ENCODE results near the gene FLT4.

GRCh38 chr5:180600554-180601041 is 48.8 kb downstream of the FLT4 start:
- TF ChIP-seq CTCF (IDR thresholded peaks at IDR 0.05) = no peak
- no peak for TF ChIP-seq POLR2A (IDR thresholded peaks at IDR 0.05)

Measured in ovary (tissue), 3 donors.